Measurements from ENCODE around the gene INPP5A.
"Not testable (repeated sequence)": the region's sequence is repeated elsewhere in the genome, so short reads cannot be mapped to it uniquely, and the experiment has no call there.

Gene INPP5A

DNA sequence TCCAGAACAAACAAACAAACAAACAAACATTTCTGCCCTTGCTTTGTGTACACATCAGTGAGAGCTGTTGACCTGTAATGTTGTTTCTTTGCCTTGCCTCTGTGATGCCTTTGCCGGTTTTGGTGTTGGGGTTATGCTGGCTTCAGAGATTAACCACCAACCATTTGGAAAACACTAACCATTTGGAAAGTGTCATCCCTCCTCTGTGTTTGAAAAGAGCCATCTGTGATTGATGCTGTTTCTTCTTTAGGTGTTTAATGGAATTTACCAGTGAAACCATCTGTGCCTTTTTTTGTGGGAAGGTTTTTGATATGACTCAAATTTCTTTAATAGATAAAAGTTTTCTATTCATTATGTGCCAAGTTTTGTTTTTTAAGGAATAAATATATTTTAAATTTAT is 46.5 kb downstream of the INPP5A start:
- DNase-seq = no peak

DNA sequence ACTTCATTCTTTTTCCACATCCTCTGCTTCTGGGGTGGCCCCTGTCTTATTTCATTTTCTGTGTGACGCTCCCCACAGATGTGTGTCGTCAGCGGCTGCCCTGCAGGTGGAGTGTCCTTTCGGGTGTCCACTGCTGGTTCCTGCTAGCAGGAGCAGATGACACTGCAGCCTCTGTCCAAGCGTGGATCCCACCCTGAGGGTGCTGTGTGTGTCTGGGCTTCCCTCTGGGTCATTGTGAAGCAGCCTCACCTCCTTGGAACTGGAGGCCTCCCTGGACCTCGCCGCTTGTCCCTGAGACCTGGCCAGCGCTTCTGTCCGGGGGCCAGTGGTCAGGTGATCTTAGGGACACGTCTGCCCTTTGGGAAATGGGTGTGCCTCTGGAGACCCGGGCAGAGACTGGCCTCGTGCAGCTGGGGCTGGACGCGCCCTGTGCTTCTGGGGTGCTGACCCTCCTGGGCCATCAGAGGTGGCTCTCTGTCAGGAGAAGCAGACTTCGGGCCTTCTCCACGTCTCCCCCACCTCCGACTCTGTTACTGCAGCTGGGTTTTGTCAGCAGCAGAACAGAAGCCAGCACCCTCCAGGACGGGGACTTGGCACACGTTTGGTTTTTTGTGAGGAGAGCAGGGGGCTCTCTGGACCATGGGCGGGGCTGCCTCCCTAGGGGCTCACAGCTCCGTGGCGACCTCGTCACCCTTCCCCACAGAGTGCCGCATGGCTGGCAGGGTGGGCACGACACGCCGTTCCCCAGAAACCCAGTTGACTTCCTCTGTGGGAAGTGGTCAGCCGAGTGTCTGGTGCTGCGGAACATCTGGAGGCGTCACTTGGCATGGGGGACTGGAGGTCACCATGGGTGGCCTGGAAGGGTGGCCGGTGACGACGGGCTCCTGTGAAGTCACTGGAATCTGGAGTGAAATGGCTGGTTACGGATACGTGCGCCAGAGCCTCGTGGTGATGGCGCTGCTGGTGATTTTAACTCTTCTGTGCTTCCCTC is 48.4 kb downstream of the INPP5A start:
- no peak for DNase-seq

DNA sequence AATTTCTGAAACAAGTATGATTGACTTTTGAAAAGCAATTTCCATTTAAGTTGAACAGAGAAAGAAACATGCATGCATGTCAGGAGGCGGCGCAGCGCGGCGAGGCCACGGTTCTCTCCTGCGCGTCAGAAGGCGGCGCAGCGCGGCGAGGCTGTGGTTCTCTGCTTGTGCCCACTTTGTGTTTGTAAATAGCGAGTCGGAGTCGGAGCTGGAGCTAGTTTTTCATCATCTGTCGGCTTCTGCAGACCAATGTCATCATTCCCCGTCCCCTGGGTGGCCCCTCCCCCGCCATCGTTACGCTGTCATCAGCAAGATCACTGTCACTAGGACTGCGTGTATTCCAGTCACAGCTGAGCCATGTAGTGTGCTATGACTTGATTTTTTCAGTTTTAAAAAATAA is 49.2 kb downstream of the INPP5A start:
- no peak for DNase-seq

DNA sequence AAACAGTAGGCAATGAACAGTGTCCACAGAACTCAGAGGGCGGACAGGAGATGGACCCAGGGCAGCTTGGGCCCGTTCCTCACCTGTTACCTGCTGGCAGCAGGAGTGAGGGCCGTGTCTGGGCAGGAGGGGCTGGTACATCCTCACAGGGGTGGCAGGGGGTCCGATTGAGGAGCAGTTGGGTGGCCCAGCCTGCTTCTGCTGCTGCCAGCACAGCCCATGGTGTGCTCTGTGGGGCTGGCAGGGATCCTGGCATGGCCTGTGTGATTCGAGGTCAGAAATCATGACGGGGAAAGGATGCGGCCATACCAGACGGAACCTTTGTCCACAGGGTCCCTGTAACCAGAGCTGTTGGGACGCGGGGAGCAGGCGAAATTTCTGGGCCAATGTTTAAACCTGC is 49.6 kb downstream of the INPP5A start:
- no peak for DNase-seq

DNA sequence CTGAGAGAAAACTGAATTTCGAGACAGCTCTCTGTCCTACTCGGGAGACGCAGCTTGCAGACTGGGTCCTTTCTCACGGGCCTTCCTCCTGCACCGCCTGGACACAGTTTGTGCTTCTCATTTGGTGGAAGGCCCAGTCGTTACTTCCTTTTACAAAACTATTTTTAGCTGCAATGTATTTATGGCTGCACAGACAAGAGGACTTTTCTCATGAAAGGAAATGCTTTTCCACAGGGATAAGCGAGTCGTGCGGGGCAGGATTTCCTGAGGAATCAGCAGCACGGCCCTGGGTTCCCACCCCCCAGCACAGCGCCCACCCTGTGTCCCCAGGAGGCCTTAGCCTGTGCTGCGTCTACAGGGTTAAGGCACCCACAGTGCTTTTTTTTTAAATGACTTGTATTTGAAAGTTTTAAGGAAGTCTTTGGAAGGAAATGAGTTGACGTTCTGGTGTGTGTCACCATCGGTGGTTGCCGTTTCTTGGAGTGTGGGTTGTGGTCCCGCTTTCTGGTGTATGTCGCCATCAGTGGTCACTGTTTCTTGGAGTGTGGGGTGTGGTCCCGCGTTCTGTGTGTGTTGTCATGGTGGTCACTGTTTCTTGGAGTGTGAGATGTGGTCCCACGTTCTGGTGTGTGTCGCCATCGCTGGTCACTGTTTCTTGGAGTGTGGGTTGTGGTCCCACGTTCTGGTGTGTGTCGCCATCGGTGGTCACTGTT is 50.9 kb downstream of the INPP5A start:
- no peak for DNase-seq

DNA sequence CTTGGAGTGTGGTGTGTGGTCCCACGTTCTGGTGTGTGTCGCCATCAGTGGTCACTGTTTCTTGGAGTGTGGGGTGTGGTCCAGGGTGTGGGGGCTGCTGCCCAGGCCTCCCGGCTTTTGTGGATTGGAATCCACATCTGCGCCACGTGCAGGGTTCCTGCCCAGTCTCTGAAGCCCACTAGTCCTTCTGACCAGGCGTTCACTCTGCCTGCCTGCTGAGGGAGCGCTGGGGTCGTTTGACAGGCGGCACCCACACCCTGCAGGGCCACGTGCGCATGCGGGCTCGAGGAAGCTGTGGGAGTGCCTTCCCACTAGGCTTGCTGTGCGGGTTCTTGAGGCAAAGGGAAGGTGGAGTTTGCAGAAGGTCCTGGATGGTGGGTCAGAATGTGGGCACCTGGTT is 51.4 kb downstream of the INPP5A start:
- no peak for DNase-seq

DNA sequence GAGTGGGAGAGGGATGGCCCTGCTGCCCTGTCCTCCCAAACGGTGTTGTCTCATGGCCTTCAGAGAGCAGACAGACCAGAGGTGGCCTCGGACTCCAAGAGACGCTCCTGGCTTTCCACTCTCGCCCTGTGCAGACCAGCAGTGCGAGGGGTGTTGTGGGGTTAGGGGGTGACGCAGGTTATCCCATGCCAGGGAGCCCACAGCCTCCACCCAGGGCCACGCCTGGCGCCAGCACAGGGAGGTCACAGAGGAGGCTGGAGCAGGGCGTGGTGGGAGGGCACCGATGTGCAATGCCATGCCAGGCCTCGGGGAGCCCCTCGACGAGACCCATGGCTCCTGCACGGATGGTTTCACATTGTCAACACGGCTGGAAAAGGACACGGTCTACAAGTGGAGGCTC is 52.1 kb downstream of the INPP5A start:
- no peak for DNase-seq

DNA sequence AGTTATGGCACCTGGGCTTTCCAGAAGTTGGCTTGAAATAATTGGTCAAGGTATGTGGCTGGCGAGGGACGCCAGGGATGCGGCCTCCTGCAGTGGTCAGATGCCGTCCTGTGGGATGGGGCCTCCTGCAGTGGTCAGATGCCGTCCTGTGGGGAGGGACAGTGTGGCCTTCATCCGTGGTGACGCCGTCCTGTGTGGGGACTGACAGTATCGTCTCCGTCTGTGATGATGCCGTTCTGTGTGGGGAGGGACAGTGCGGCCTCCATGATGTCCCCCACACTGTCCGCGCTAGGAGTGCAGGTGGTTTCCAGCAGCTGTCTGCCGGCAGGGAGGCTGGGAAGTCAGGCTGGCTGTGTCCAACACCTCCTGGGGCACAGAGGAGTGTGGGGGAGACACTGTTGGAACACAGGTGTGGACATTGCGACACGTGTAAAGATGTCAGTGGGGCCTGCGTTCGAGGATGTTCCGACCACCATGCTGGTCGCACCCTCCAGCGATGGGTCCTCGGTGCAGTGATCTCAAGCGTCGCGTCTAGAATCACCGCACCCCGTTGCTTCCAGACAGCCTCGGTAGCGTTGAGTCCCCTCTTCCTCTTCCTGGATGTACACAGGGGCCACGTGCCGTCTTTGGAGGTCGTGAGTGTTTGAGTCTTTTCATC is 52.6 kb downstream of the INPP5A start:
- DNase-seq = no peak

DNA sequence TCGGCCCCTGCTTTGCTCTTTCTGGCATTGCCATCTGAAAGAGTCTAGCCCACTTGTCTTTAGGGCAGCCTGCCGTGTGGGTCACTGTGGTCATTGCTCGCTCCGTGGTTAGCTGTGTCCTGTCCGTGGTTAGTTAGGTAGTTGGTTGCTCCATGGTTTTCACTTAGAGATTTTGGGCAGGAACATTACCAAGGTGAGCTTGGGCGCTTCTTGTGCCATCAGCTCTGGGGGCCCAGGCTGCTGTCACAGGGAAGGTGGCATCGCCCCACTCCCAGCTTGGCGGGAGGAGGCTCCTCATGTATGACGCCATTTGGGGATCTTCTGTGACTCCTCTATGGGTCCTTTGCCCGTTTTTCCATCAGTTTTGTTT is 53.1 kb downstream of the INPP5A start:
- DNase-seq = no peak

DNA sequence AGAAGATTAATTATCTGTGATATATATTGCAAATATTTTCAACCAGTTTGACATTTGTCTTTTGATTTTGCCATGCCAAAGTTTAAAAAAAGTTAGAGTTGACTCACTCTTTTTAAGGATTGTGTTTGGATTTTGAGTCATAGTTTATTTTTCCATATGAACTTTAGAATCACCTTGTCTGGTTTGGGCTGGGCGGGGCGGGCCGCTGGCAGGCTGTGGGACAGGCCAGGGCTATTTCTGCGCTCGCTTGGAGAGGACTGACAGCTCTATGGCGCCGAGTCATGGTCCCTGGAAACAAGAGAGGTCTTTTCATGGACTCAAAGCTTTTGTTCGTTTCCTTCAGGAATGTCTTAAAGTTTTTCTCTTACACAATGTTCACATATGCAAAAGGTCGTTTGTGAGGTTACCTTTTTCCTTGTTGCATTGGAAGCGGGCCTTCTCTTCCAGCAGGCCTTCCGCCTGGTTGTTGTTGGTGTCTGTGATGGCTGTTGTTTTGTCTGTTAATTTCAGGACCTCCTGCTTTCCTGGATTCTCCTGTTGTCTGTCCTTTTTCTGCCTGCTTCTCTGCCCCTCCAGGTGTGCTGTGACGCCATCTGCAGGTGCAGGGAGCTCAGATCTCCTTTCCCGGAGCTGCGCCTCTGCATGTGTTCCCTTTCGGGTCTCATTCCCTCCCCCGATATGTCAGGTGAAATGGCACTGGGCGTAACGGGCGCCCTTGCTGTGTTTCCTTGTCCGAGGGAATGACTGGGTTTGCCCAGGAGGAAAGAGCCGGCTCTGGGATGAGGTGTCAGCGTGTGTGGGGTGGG is 53.8 kb downstream of the INPP5A start:
- DNase-seq = no peak

DNA sequence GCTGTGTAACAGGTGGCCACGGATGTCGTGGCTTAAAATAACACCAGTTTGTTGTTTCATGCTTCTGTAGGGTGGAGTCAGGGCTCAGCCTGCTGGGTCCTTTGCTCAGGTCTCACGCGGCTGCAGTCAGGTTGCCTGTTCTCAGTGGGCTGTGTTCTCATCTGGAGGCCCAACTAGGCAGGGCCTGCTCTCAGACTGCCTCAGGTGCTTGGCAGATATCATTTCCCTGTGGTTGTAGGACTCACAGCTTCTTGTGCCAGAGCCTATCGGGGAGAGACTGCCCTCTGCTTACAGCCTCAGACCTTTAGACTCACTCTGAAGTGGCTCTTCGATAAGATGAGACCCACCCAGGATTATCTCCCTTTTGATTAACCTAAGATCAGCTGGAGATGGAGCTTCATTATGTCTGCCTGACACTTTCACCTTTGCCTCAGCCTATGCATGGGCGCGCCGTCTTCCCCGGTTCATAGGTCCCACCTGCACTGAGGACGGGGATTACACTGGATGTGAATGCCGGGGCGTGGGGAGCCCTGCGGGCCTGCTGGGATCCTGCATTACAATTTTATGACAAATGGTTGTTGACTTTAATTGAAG is 55.3 kb downstream of the INPP5A start:
- DNase-seq = no peak

DNA sequence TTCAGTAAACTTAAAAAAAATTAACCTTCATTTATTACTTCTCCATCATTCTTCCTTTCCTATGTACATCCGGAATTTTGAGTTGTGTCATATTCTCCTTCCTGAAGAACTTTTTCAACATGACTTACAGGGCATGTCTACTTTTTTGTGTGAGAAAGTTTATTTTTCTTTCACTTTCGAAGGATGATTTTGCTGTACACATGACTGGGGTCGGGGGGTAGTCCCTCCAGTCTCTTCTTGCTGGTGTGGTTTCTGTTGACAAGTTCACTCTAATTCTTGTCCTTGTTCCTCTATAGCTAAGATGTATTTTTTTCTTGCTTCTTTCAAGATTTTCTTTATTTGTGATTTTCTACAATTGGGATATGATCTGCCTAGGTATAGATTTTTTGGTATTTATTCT is 55.8 kb downstream of the INPP5A start:
- DNase-seq = no peak

DNA sequence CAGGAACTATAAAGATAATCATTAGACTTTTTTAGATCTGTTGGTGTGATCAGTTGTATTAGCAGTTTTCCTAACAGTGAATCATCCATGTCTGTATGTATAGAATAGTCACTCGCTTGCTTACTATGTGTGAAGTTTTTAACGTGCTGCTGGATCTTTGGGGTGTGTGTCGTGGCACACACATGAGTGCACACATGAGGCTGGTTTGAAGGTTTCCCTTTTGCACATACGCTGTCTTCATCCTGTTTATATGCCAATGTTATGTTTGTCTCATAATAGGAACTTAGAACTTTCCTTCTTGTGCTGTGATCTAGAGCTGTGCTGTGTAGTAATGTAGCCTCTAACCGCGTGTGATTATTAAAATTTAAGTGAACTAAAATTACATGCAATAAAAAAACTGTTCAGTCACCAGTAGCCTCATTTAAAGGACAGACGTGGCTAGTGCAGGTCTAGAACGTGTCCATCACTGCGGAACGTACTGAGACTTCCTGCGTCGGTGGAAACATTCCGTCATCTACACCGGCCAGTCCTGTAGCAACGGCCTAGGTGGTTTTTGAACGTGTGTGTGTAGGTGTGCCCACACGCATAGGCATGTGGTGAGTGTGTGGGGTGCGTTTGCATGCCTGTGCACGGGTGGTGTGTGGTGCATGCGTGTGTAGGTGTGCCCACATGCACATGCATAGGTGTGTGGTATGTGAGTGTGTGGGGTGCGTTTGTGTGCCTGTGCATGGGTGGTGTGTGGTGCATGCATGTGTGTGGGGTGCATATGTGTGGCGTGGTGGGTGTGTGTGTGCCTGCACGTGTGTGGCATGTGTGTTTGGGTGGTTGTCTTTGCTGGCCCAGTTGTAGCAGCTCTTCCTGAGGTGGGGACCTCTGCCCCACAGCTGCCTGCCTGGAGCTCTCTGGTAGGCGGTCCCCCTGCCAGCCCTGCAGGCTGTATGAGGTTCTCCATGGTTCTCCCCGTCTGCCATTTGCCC is 56.6 kb downstream of the INPP5A start:
- DNase-seq = no peak

DNA sequence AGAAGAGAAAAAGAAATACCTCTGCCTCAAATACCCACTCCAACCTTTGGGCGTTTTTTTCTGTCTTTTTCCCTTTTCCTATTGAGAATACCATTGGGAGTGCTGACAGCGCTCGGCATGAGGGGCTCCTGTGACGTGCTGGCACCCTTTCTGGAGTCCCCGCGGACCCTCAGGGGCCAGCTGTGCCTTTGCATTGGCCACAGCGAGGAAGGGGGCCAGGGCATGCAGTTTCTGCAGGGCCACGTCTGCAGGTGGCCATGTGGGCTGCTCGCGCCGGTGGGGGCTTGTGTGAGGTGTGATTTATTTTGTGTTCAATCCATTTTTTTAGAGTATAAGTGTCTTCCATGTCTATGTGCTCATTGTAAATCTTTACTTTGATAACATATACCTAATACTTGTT is 57.4 kb downstream of the INPP5A start:
- DNase-seq = no peak

DNA sequence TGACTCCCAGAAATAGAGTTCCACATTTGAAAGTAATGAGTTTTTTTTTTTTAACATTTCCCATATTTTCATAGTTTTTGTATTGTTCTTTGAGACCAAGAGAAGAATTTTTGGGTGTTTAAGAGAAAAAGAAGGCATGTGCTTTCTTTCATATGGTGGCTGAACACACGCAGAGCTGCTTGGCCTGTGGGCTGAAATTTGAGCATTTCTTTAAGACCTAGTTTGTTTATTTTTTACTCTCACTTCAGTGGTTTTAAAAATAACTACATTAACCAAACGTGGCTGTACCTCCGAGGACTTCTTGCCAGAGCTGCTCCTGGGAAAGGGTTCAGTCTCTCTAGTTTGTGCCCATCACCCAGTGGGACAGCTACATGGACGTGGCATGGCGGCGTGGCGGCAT is 58.3 kb downstream of the INPP5A start:
- DNase-seq = no peak

DNA sequence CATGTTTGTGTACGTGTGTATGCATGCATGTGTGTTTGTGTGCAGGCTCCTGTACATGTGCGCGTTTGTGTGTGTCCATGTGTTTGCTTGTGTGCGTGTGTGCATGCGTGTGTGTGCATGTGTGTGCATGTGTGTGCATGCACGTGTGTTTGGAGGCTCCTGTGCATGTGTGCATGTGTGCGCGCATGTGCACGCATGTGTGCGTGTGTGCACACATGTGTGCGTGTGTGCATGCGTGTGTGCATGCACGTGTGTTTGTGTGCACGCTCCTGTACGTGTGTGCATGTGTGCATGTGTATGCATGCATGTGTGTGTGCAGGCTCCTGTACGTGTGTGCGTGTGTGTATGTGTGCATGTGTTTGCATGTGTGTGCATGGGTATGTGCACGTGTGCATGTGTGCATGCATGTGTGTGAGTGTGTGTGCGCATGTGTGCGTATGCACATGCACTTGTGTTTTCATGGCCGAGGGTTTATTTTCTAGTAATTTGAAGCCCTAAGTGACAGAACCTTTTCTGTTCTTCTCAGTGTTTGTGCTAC is 59.2 kb downstream of the INPP5A start:
- DNase-seq = no peak

DNA sequence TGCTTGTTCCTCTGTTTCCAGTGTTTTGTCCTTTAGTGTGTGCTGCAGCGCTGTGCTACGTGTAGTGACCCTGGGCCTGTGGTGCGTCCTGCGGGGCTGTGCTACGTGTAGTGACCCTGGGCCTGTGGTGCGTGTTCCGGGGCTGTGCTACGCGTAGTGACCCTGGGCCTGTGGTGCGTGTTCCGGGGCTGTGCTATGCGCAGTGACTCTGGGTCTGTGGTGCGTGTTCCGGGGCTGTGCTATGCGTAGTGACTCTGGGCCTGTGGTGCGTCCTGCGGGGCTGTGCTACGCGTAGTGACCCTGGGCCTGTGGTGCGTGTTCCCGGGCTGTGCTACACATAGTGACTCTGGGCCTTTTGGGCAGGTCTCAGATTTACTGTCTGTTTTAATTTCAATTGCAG is 60.1 kb downstream of the INPP5A start:
- no peak for DNase-seq

DNA sequence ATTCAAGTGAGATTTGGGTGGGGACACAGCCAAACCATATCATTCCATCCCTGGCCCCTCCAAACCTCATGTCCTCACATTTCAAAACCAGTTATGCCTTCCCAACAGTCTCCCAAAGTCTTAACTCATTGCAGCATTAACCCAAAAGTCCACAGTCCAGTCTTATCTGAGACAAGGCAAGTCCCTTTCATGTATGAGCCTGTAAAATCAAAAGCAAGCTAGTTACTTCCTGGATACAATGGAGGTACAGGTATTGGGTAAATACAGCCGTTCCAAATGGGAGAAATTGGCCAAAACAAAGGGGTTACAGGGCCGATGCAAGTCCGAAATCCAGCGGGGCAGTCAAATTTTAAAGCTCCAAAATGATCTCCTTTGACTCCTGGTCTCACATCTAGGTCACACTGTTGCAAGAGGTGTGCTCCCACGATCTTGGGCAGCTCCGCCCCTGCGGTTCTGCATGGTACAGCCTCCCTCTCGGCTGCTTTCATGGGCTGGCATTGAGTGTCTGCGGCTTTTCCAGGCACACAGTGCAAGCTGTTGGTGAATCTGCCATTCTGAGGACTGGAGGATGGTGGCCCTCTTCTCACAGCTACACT is 61.5 kb downstream of the INPP5A start:
- DNase-seq = not testable (repeated sequence)

DNA sequence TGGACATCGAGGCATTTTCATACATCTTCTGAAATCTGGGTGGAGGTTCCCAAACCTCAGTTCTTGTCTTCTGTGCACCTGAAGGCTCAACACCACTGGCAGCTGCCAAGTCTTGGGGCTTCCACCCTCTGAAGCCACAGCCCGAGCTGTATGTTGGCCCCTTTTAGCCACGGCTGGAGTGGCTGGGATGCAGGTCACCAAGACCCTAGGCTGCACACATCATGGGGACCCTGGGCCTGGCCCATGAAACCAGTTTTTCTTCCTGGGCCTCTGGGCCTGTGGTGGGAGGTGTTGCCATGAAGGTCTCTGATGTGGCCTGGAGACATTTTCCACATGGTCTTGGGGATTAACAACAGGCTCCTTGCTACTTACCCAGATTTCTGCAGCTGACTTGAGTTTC is 62.1 kb downstream of the INPP5A start:
- no peak for DNase-seq

DNA sequence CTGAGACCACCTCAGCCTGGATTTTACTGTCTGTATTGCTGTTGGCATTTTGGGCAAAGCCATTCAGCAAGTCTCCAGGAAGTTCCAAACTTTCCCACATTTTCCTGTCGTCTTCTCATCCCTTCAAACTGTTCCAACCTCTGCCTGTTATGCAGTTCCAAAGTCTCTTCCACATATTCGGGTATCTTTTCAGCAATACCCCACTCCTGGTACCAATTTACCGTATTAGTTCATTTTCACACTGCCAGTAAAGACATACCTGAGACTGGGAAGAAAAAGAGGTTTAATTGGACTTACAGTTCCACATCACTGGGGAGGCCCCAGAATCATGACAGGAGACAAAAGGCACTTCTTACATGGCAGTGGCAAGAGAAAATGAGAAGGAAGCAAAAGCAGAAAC is 62.8 kb downstream of the INPP5A start:
- DNase-seq = no peak

DNA sequence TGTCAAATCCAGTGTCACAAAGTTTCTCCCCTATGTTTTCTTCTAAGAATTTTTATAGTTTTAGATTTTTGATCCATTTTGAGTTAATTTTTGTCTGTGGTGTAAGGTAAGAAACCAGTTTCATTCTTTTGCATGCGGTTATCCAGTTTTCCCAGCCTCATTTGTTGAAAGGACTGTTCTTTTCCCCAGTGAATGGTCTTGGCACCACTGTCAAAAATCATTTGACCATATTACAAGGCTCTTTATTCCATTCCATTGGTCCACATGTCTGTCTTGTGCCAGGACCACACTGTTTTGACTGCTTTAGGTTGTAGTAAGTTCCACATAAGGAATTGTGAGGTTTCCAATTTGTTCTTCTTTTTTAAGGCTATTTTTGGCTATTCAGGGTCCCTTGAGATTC is 64.0 kb downstream of the INPP5A start:
- no peak for DNase-seq

All from NCI-H446 (cell line).